H1 (cell line): ENCODE data around the gene HSPA12A. TPM values are rescaled to one million over a fixed set of nuclear protein-coding genes. Genes with fewer than 3 reads are reported as not detected.

Experiments used
- CTCF ChIA-PET: fragments of 300-600 bp; sonication (Branson Sonifier 250); formaldehyde crosslinking; loops from one replicate; lab custom pipeline; 2021; ENCODE audit not compliant: partially characterized antibody; lab: Charles Lee
- POLR2A ChIA-PET: fragments of 300-600 bp; sonication (Branson Sonifier 250); formaldehyde crosslinking; loops from one replicate; lab custom pipeline; 2021; ENCODE audit warnings: inconsistent platforms; ENCODE audit not compliant: partially characterized antibody; lab: Charles Lee
- DNase-seq, 2 experiments: peaks; one replicate each; pipeline versions ENCODE4 v3.0.0 to v3.0.0-alpha.2; 2010 to 2022; ENCODE audit warnings: low spot score in 2 of 2, low read depth in 1 of 2, mixed read lengths in 1 of 2
- FAIRE-seq: peaks from 2 replicates; lab custom pipeline; 2011; peaks lifted over from hg19 to GRCh38; lab: Jason Lieb, UNC
- H2AFZ ChIP-seq: 2 replicates; pipeline ENCODE4 v1.8.1; 2012; ENCODE audit warnings: low read length, inconsistent platforms
- H2AK5ac ChIP-seq: 2 replicates; pipeline ENCODE4 v1.6.1; 2013; ENCODE audit warnings: low read depth, low read length
- H2BK120ac ChIP-seq: replicated peaks from 2 replicates; pipeline ENCODE3; 2013; ENCODE audit warnings: low read depth, low read length, inconsistent platforms
- H2BK12ac ChIP-seq: 2 replicates; pipeline ENCODE4 v1.6.1; 2013; ENCODE audit warnings: low read depth, low read length
- H2BK15ac ChIP-seq: 2 replicates; pipeline ENCODE4 v1.6.1; 2013; ENCODE audit warnings: low read length
- H2BK20ac ChIP-seq: 2 replicates; pipeline ENCODE4 v1.6.1; 2013; ENCODE audit warnings: low read length
- H2BK5ac ChIP-seq: 2 replicates; pipeline ENCODE4 v1.6.1; 2013; ENCODE audit warnings: low read depth, low read length
- H3K14ac ChIP-seq: 2 replicates; pipeline ENCODE4 v1.6.1; 2013; ENCODE audit warnings: inconsistent platforms; ENCODE audit not compliant: insufficient read length
- H3K18ac ChIP-seq: 2 replicates; pipeline ENCODE4 v1.6.1; 2013; ENCODE audit warnings: low read length; ENCODE audit errors: extremely low read depth
- H3K23ac ChIP-seq: 2 replicates; pipeline ENCODE4 v1.6.1; 2013; ENCODE audit warnings: inconsistent platforms; ENCODE audit not compliant: insufficient read length
- H3K23me2 ChIP-seq: 2 replicates; pipeline ENCODE4 v1.6.1; 2013; ENCODE audit warnings: low read depth, low read length
- H3K27ac ChIP-seq: 2 replicates; pipeline ENCODE4 v1.6.1; 2011; ENCODE audit warnings: low read depth, low read length, inconsistent platforms
- H3K27me3 ChIP-seq, 4 experiments: replicated peaks in 1 of 4; 1 replicate in 1 of 4; 2 replicates in 3 of 4; pipeline versions ENCODE4 v1.6.1 to v1.8.1; 2011 to 2013; ENCODE audit warnings: low read length in 3 of 4, mild to moderate bottlenecking in 3 of 4, inconsistent platforms in 2 of 4, mixed read lengths in 2 of 4, moderate library complexity in 1 of 4; ENCODE audit not compliant: control insufficient read depth in 3 of 4, insufficient read depth in 3 of 4; ENCODE audit errors: extremely low read depth in 1 of 4
- H3K36me3 ChIP-seq, 4 experiments: 2 replicates each; pipeline versions ENCODE4 v1.6.1 to v1.8.1; 2011 to 2013; ENCODE audit warnings: mild to moderate bottlenecking in 4 of 4, low read length in 3 of 4, moderate library complexity in 2 of 4, control low read depth in 1 of 4, inconsistent platforms in 1 of 4; ENCODE audit not compliant: insufficient read depth in 4 of 4, control insufficient read depth in 2 of 4
- H3K4ac ChIP-seq: replicated peaks from 2 replicates; pipeline ENCODE3; 2013; ENCODE audit warnings: low read length, low read depth, mixed read lengths, inconsistent platforms; ENCODE audit not compliant: insufficient read length
- H3K4me1 ChIP-seq, 4 experiments: replicated peaks in 1 of 4; 1 replicate in 1 of 4; 2 replicates in 3 of 4; pipeline versions ENCODE4 v1.6.1 to v1.8.1; 2011 to 2013; ENCODE audit warnings: low read length in 3 of 4, inconsistent platforms in 2 of 4, mixed read lengths in 1 of 4; ENCODE audit not compliant: insufficient read depth in 4 of 4, control insufficient read depth in 3 of 4
- H3K4me2 ChIP-seq, 2 experiments: 2 replicates each; pipeline versions ENCODE4 v1.6.1 to v1.8.1; 2011 to 2013; ENCODE audit warnings: low read depth in 2 of 2, low read length in 2 of 2, control low read depth in 1 of 2, inconsistent platforms in 1 of 2, mild to moderate bottlenecking in 1 of 2; ENCODE audit not compliant: insufficient read depth in 1 of 2
- H3K4me3 ChIP-seq, 4 experiments: fragments of 200-600, 300-600 bp in 1 of 4; sonication (generic), shearing (Covaris generic), sonication (Bioruptor Twin) in 1 of 4; 2 replicates each; pipeline versions ENCODE4 v1.5.1 to v1.8.1; 2011 to 2016; ENCODE audit warnings: low read length in 4 of 4, low read depth in 3 of 4, control low read depth in 2 of 4, inconsistent platforms in 2 of 4, mild to moderate bottlenecking in 2 of 4, mixed read lengths in 1 of 4, moderate library complexity in 1 of 4; ENCODE audit not compliant: insufficient read depth in 2 of 4; ENCODE audit errors: extremely low read depth in 1 of 4
- H3K56ac ChIP-seq: replicated peaks from 2 replicates; pipeline ENCODE3; 2013; ENCODE audit warnings: low read depth, mild to moderate bottlenecking, mixed read lengths, low read length, inconsistent platforms; ENCODE audit not compliant: insufficient read length
- H3K79me1 ChIP-seq: 2 replicates; pipeline ENCODE4 v1.6.1; 2013; ENCODE audit warnings: low read depth, low read length, control low read depth
- H3K79me2 ChIP-seq, 2 experiments: 2 replicates each; pipeline versions ENCODE4 v1.6.1 to v1.8.1; 2012 to 2013; ENCODE audit warnings: low read length in 2 of 2, mild to moderate bottlenecking in 2 of 2, inconsistent platforms in 1 of 2; ENCODE audit not compliant: insufficient read depth in 2 of 2, control insufficient read depth in 1 of 2
- H3K9ac ChIP-seq, 4 experiments: replicated peaks in 1 of 4; 1 replicate in 1 of 4; 2 replicates in 3 of 4; pipeline versions ENCODE4 v1.6.1 to v1.8.1; 2011 to 2013; ENCODE audit warnings: low read depth in 3 of 4, low read length in 3 of 4, control low read depth in 2 of 4, mild to moderate bottlenecking in 2 of 4, moderate library complexity in 2 of 4, inconsistent platforms in 1 of 4; ENCODE audit errors: extremely low read depth in 1 of 4
- H3K9me3 ChIP-seq, 2 experiments: 2 replicates each; pipeline versions ENCODE4 v1.6.1 to v1.8.1; 2012 to 2013; ENCODE audit warnings: mild to moderate bottlenecking in 2 of 2, moderate library complexity in 2 of 2, control low read depth in 1 of 2, inconsistent platforms in 1 of 2, low read depth in 1 of 2, low read length in 1 of 2, mixed read lengths in 1 of 2; ENCODE audit not compliant: insufficient read depth in 2 of 2
- H4K20me1 ChIP-seq, 2 experiments: replicated peaks in 1 of 2; 2 replicates each; pipeline versions ENCODE3 to v1.8.1; 2011 to 2013; ENCODE audit warnings: inconsistent platforms in 2 of 2, low read length in 2 of 2, mild to moderate bottlenecking in 1 of 2; ENCODE audit not compliant: insufficient read depth in 2 of 2, control insufficient read depth in 1 of 2
- H4K5ac ChIP-seq: 2 replicates; pipeline ENCODE4 v1.6.1; 2013; ENCODE audit warnings: low read length, low read depth, mixed read lengths, inconsistent platforms; ENCODE audit not compliant: insufficient read length
- H4K8ac ChIP-seq: 2 replicates; pipeline ENCODE4 v1.8.0; 2013; ENCODE audit warnings: mild to moderate bottlenecking, moderate library complexity, low read length, inconsistent platforms; ENCODE audit not compliant: insufficient read depth; ENCODE audit errors: extremely low read depth
- H4K91ac ChIP-seq: replicated peaks from 2 replicates; pipeline ENCODE3; 2013; ENCODE audit warnings: low read length, mixed read lengths, inconsistent platforms; ENCODE audit not compliant: insufficient read length
- BCL11A ChIP-seq, 2 experiments: IDR thresholded peaks; one replicate each; pipeline ENCODE4 v1.6.1; 2011; ENCODE audit warnings: low read depth in 2 of 2, low read length in 2 of 2, mild to moderate bottlenecking in 2 of 2
- MAX ChIP-seq: IDR thresholded peaks from 2 replicates; pipeline ENCODE4 v1.6.1; 2012; ENCODE audit warnings: inconsistent platforms
- SUZ12 ChIP-seq: fragments of 200-600 bp; sonication (generic); IDR thresholded peaks from 2 replicates; pipeline ENCODE4 v1.6.1; 2012; ENCODE audit warnings: mild to moderate bottlenecking, inconsistent platforms, low read length, moderate library complexity, mixed read lengths
- TBP ChIP-seq: IDR thresholded peaks from 2 replicates; pipeline ENCODE4 v1.6.1; 2011; ENCODE audit warnings: low read depth, low read length, improper control_type of control experiment
- WGBS, 2 experiments: shearing (Covaris generic) in 1 of 2; methylation state at CpG; one replicate each; pipeline versions ENCODE4 v1.1.6 to v1.1.7; 2013 to 2015; ENCODE audit warnings: low lambda C conversion rate in 2 of 2, mixed read lengths in 2 of 2, inconsistent platforms in 1 of 2, low coverage in 1 of 2, missing lambda C conversion rate in 1 of 2; ENCODE audit not compliant: insufficient replicate concordance in 2 of 2, insufficient coverage in 1 of 2, insufficient read length in 1 of 2; ENCODE audit errors: extremely low coverage in 1 of 2, missing lambda C conversion rate in 1 of 2; 5-methylcytosine and 5-hydroxymethylcytosine counted together
- polyA plus RNA-seq, 7 experiments: library from polyadenylated mRNA; depleted of rRNA in 3 of 7; stranded (reverse) in 5 of 7; unstranded in 2 of 7; fragments of >200 nt in 5 of 7; fragments of 200-250 nt in 2 of 7; gene quantifications; 1 replicate in 5 of 7; 2 replicates in 1 of 7; 4 replicates in 1 of 7; pipeline versions ENCODE4 v1.2.1 to v1.2.3, GENCODE V29; 2011 to 2013; ENCODE audit warnings: missing spikeins in 2 of 7, mixed read lengths in 2 of 7
- total RNA-seq: library from RNA; stranded (reverse); fragmentation: NEBNext Ultra II Directional; extraction: Animal tissue kit (Norgen Biotek cat#: 25700); gene quantifications from 2 replicates; pipeline ENCODE4 v1.2.1, GENCODE V29; 2021

HSPA12A gene
- total and polyA plus RNA-seq, 2 of the 8 experiments (the other 6 are each of a cell fraction or from before 2014, with no cell fraction given), result 3.1 to 6.9 TPM

GRCh38 chr10:116706281-116706680 is 36.1 kb downstream of the HSPA12A start:
- Histone ChIP-seq H3K4me1 (peaks cover 4 to 14% (median 10%) of the 10 kb centered on the region in 4 experiments), H3K27me3 (no peaks in the 10 kb centered on the region), H2BK5ac (peak overlapping the region; percentile 66; the same call in 1 of the 2 replicates), H3K56ac (no peak overlapping the region), H4K20me1 (no peaks in the 10 kb centered on the region), H3K9me3 (no peaks in the 10 kb centered on the region), H3K4me2 (no peak overlapping the region), H2BK120ac (no peak overlapping the region), H3K4ac (no peak overlapping the region), H3K18ac (peak overlapping the region; percentile 78; the same call in 1 of the 2 replicates), H2BK15ac (no peak overlapping the region), H2BK12ac (no peak overlapping the region), H3K14ac (no peak overlapping the region), H3K79me2 (no peaks in the 10 kb centered on the region), H2BK20ac (no peak overlapping the region), H3K27ac (no peak overlapping the region), H2AFZ (0 out of 2 replicates have a peak overlapping the region, but pooled peaks have one; percentile 8), H3K36me3 (no peaks in the 10 kb centered on the region), H3K23ac (no peak overlapping the region), H3K23me2 (no peaks in the 10 kb centered on the region), H4K8ac (no peak overlapping the region), H4K5ac (no peak overlapping the region), H2AK5ac (no peak overlapping the region), H3K79me1 (no peaks in the 10 kb centered on the region), H3K9ac (no peak overlapping the region; a peak in 1 of 7 replicates), H4K91ac (no peak overlapping the region), H3K4me3 (no peak overlapping the region)
- TF ChIP-seq MAX (no peak), SUZ12 (no peak), TBP (no peak), BCL11A (IDR thresholded peaks at IDR 0.05; ENCODE audit: low read depth in 2 of 2, low read length in 2 of 2) (no peak)
- POLR2A ChIA-PET, result interaction anchor here (1.2 to 1.8 kb wide), 3 partner anchors 16 to 36 kb away, joined by 3 to 4 read pairs (median 4); no protein-coding TSS in a partner anchor
- DNase-seq, result no peak
- CTCF ChIA-PET, result interaction anchor here (1.0 to 2.0 kb wide), 5 partner anchors 15 to 90 kb away, joined by 3 to 10 read pairs (median 4); no protein-coding TSS in a partner anchor
- no peak for FAIRE-seq
- 89% methylated on average over 8 of the region's 9 CpGs; no CpG with 5 or more reads in 1 of the 2 experiments for WGBS, 2 experiments
